Vagina (tissue), 2 donors: ENCODE data around the gene RGS10. TPM values are rescaled to one million over a fixed set of nuclear protein-coding genes. Genes with fewer than 3 reads are reported as not detected.

Experiments
- DNase-seq, 2 donors: peaks; one replicate each; pipeline ENCODE4 v3.0.0-alpha.2; 2017; ENCODE audit errors: extremely low spot score in 2 of 2
- H3K27ac ChIP-seq: fragments of 200-600 bp; sonication (generic); one replicate; pipeline ENCODE4 v1.5.1; 2019
- H3K27me3 ChIP-seq: fragments of 200-600 bp; sonication (generic); one replicate; pipeline ENCODE4 v1.5.1; 2019
- H3K36me3 ChIP-seq, 2 donors: fragments of 200-600 bp; sonication (generic); one replicate each; pipeline ENCODE4 v1.5.1; 2017 to 2019
- H3K4me1 ChIP-seq: fragments of 200-600 bp; sonication (generic); one replicate; pipeline ENCODE4 v1.5.1; 2019
- H3K4me3 ChIP-seq, 2 donors: fragments of 200-600 bp; sonication (generic); 1 replicate in 1 of 2; 2 replicates in 1 of 2; pipeline ENCODE4 v1.5.1; 2016 to 2019
- H3K9me3 ChIP-seq: fragments of 200-600 bp; sonication (generic); one replicate; pipeline ENCODE4 v1.5.1; 2019
- POLR2A ChIP-seq, 2 donors: fragments of 450-650 bp; IDR thresholded peaks; one replicate each; pipeline ENCODE4 v1.6.1; 2017; ENCODE audit warnings: antibody characterized with exemption in 2 of 2, mild to moderate bottlenecking in 2 of 2, moderate library complexity in 2 of 2
- POLR2AphosphoS5 ChIP-seq, 2 donors: sonication (generic); formaldehyde crosslinking; IDR thresholded peaks; one replicate each; pipeline ENCODE4 v1.9.0; 2017; ENCODE audit warnings: antibody characterized with exemption in 2 of 2, mild to moderate bottlenecking in 2 of 2, low read depth in 1 of 2; ENCODE audit not compliant: insufficient read depth in 1 of 2
- intact Hi-C: fragments of 100-400 bp; cut with DNase I; formaldehyde crosslinking; loops from one replicate; pipeline ENCODE4 v1.15.1; 2023
- total RNA-seq: library from RNA; depleted of rRNA; stranded (reverse); fragments of >200 nt; gene quantifications from one replicate; pipeline ENCODE4 v1.2.3, GENCODE V29; 2016
- TF ChIP-seq, protein P1 (sequence below), 3 experiments: fragments of 450-650 bp in 2 of 3; fragments of 200-600 bp in 1 of 3; sonication (generic) in 1 of 3; IDR thresholded peaks; one replicate each; pipeline ENCODE4 v1.5.1; 2017 to 2019; ENCODE audit warnings: antibody characterized with exemption in 3 of 3, mild to moderate bottlenecking in 2 of 3, moderate library complexity in 2 of 3

RGS10 gene
- total RNA-seq, 1 donor from 2014 or later: 63.6 TPM

DNA sequence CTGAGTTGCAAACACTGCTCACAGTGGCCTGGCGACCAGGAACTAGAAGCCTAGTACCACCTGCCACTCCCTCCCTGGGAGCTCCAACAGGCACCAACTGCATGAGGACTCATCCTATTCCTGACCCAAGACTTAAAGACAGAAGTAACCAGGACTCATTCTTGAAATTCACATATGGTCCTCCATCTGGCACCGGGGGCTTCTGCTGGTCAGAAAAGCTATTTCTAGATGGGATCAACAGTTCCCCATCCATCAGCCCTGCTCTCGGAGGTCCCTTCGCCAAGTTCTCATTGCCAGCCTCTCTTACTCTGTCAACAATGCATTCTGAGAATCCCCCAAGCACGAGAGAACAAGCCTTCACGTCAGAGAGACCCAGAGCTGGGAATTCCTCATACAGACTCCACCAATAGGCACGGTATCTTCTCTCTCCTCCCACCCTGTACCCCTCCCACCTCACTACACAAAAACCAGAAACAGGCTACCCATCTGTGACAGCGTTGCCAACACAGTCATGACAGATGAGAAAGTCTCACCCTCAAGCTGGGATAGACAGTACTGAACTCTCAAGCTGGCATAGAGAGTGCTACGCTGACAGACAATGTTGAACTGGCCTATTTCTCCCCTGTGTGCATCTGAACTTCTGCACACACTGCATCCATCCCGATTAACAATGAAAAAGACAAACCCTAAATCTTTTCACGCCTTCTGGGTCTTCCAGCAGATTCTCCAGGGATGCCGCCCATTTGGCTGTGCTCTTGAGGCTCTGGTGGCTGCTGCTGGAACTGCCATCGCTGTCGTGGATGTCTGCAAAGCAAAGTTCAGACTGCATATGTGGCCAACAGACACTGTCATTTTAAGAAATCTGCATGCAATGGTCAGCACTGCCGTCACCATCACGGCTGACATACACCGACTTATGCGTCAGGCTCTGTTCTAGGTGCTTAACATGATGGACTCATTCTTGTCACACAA lies 15.6 kb downstream of the RGS10 start:
- Histone ChIP-seq H3K4me3 (no peak overlapping the region), H3K9me3 (no peaks in the 10 kb centered on the region), H3K36me3 (no peaks in the 10 kb centered on the region), H3K27me3 (no peaks in the 10 kb centered on the region), H3K4me1 (peaks cover 30% of the 10 kb centered on the region), H3K27ac (no peak overlapping the region)
- DNase-seq: no peak
- intact Hi-C loops: no loop called here
- TF ChIP-seq POLR2A (IDR thresholded peaks at IDR 0.05) (no peak), POLR2AphosphoS5 (IDR thresholded peaks at IDR 0.05; ENCODE audit: insufficient read depth in 1 of 2, low read depth in 1 of 2) (no peak)
- TF ChIP-seq, protein P1, sequence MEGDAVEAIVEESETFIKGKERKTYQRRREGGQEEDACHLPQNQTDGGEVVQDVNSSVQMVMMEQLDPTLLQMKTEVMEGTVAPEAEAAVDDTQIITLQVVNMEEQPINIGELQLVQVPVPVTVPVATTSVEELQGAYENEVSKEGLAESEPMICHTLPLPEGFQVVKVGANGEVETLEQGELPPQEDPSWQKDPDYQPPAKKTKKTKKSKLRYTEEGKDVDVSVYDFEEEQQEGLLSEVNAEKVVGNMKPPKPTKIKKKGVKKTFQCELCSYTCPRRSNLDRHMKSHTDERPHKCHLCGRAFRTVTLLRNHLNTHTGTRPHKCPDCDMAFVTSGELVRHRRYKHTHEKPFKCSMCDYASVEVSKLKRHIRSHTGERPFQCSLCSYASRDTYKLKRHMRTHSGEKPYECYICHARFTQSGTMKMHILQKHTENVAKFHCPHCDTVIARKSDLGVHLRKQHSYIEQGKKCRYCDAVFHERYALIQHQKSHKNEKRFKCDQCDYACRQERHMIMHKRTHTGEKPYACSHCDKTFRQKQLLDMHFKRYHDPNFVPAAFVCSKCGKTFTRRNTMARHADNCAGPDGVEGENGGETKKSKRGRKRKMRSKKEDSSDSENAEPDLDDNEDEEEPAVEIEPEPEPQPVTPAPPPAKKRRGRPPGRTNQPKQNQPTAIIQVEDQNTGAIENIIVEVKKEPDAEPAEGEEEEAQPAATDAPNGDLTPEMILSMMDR (IDR thresholded peaks at IDR 0.05): no peak

DNA sequence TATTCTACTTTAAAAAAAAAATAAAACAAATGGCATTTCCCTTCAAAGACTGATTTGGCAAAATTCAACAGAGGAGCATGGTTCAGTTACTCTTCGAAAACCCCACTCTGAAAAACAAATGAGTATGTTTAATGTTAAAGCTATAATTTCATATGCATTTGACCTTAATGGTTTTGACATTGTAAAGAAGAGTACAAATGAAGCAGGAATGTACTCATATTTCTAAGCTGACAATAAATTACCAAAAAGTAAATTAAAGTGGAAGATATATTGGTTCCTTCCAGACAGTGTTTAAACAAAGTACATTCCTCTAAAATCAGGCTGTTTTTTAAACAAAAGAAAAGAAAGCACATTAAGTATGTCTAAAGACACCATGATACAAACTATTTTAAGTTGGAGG lies 16.4 kb downstream of the RGS10 start:
- intact Hi-C loops: no loop called here
- Histone ChIP-seq H3K9me3 (no peaks in the 10 kb centered on the region), H3K27ac (no peak overlapping the region), H3K36me3 (no peaks in the 10 kb centered on the region), H3K27me3 (no peaks in the 10 kb centered on the region), H3K4me3 (no peak overlapping the region), H3K4me1 (peaks cover 25% of the 10 kb centered on the region)
- no peak for DNase-seq
- TF ChIP-seq, protein P1 (IDR thresholded peaks at IDR 0.05): no peak
- TF ChIP-seq POLR2AphosphoS5 (IDR thresholded peaks at IDR 0.05; ENCODE audit: insufficient read depth in 1 of 2, low read depth in 1 of 2) (no peak), POLR2A (IDR thresholded peaks at IDR 0.05) (no peak)

DNA sequence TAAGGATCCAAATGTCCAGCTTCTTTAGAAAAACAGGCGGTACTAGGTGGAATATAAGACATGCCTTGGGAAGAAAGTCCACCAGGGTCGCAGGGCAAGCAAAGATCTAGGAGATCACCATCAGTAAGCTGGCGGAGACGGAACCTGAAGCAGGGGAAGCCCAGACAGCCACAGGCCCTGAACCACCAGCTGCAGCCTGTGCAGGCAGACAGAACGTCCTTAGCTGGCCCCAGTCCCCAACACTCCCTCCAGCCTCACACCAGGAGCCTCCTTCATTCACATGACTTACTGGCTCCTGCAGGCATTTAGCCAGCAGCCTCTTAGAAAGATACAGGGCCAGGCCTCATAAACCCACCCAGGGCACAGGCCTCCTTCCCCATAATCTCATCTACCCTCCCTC lies 17.4 kb downstream of the RGS10 start:
- intact Hi-C loops: no loop called here
- no peaks in the 10 kb centered on the region for H3K36me3 ChIP-seq
- TF ChIP-seq, protein P1 (IDR thresholded peaks at IDR 0.05): no peak
- TF ChIP-seq POLR2A (IDR thresholded peaks at IDR 0.05) (no peak), POLR2AphosphoS5 (IDR thresholded peaks at IDR 0.05; ENCODE audit: insufficient read depth in 1 of 2, low read depth in 1 of 2) (no peak)
- no peak overlapping the region for H3K4me3 ChIP-seq
- peaks cover 15% of the 10 kb centered on the region for H3K4me1 ChIP-seq
- H3K27ac ChIP-seq: no peak overlapping the region
- no peaks in the 10 kb centered on the region for H3K9me3 ChIP-seq
- no peaks in the 10 kb centered on the region for H3K27me3 ChIP-seq
- no peak for DNase-seq

DNA sequence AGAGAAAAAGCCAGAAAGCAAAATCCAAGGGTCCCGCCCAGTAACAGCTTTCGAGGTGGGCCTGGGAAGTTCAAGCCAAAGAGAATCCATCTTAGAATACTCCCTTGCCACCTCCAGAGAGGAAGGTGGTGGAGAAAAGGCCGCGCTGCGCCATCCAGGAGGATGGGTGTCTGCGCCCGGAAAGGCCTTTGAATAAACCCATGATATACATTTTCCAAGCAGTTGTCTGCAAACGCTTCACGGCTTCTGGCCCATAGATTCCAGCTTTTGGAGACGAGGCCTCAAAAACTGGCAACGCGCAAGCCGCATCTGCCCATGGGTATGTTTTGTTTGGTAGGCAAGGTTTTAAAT lies 17.8 kb downstream of the RGS10 start:
- Histone ChIP-seq H3K36me3 (no peaks in the 10 kb centered on the region), H3K9me3 (no peaks in the 10 kb centered on the region), H3K4me3 (no peak overlapping the region), H3K4me1 (peaks cover 11% of the 10 kb centered on the region), H3K27ac (no peak overlapping the region), H3K27me3 (no peaks in the 10 kb centered on the region)
- TF ChIP-seq, protein P1 (IDR thresholded peaks at IDR 0.05): no peak
- TF ChIP-seq POLR2A (IDR thresholded peaks at IDR 0.05) (no peak), POLR2AphosphoS5 (IDR thresholded peaks at IDR 0.05; ENCODE audit: insufficient read depth in 1 of 2, low read depth in 1 of 2) (no peak)
- intact Hi-C loops: no loop called here
- DNase-seq: no peak
